Gastrocnemius medialis (tissue), 4 donors: Measurements from ENCODE around the gene CRNKL1.

ENCODE experiments used
- POLR2A ChIP-seq, 2 donors: fragments of 450-650 bp; IDR thresholded peaks; one replicate each; pipeline ENCODE4 v1.6.1; 2017; ENCODE audit warnings: antibody characterized with exemption in 2 of 2, mild to moderate bottlenecking in 2 of 2, moderate library complexity in 2 of 2
- TF ChIP-seq, protein P1 (sequence below), 5 experiments: fragments of 450-650 bp in 3 of 5; fragments of 200-600 bp in 2 of 5; sonication (generic) in 2 of 5; IDR thresholded peaks in 4 of 5; conservative IDR thresholded peaks in 1 of 5; 1 replicate in 4 of 5; 2 replicates in 1 of 5; pipeline ENCODE4 v1.5.1; 2016 to 2019; ENCODE audit warnings: antibody characterized with exemption in 5 of 5, mild to moderate bottlenecking in 3 of 5, moderate library complexity in 3 of 5

GRCh38 chr20:20065361-20065760 lies 13.1 kb upstream of the CRNKL1 start:
- TF ChIP-seq, protein P1, sequence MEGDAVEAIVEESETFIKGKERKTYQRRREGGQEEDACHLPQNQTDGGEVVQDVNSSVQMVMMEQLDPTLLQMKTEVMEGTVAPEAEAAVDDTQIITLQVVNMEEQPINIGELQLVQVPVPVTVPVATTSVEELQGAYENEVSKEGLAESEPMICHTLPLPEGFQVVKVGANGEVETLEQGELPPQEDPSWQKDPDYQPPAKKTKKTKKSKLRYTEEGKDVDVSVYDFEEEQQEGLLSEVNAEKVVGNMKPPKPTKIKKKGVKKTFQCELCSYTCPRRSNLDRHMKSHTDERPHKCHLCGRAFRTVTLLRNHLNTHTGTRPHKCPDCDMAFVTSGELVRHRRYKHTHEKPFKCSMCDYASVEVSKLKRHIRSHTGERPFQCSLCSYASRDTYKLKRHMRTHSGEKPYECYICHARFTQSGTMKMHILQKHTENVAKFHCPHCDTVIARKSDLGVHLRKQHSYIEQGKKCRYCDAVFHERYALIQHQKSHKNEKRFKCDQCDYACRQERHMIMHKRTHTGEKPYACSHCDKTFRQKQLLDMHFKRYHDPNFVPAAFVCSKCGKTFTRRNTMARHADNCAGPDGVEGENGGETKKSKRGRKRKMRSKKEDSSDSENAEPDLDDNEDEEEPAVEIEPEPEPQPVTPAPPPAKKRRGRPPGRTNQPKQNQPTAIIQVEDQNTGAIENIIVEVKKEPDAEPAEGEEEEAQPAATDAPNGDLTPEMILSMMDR (IDR thresholded peaks at IDR 0.05 in 4 of 5, conservative IDR thresholded peaks at IDR 0.05 in 1 of 5): no peak
- TF ChIP-seq POLR2A (IDR thresholded peaks at IDR 0.05): no peak
